HepG2 (cell line): ENCODE results near the gene DHRS4L2. TPM values are rescaled to one million over a fixed set of nuclear protein-coding genes. Genes with fewer than 3 reads are reported as not detected.

ENCODE experiments used
- EZH2 ChIP-seq: conservative IDR thresholded peaks from 2 replicates; pipeline ENCODE4 v1.6.1; 2012; ENCODE audit warnings: mild to moderate bottlenecking, low read depth, low read length, moderate library complexity
- KDM5A ChIP-seq: fragments of 200-600 bp; sonication (generic); IDR thresholded peaks from 2 replicates; pipeline ENCODE4 v1.7.0; 2018; ENCODE audit warnings: antibody characterized with exemption, mild to moderate bottlenecking, low read length, borderline replicate concordance
- KMT2A ChIP-seq: sonication (generic); formaldehyde crosslinking; IDR thresholded peaks from 2 replicates; pipeline ENCODE4 v1.4.0; 2020; ENCODE audit warnings: missing genetic modification reagents
- MAZ ChIP-seq, 2 experiments: sonication (generic) in 1 of 2; formaldehyde crosslinking in 1 of 2; IDR thresholded peaks; 2 replicates each; pipeline versions ENCODE4 v1.5.0 to v1.6.1; 2012 to 2020; ENCODE audit warnings: low read depth in 2 of 2, mild to moderate bottlenecking in 2 of 2, borderline replicate concordance in 1 of 2, improper control_type of control experiment in 1 of 2, low read length in 1 of 2, missing genetic modification reagents in 1 of 2, moderate library complexity in 1 of 2
- MIER2 ChIP-seq: IDR thresholded peaks from 2 replicates; pipeline ENCODE4 v1.6.1; 2016; ENCODE audit warnings: missing biosample characterization, missing genetic modification reagents
- MYNN ChIP-seq: sonication (generic); formaldehyde crosslinking; IDR thresholded peaks from 2 replicates; pipeline ENCODE4 v1.4.0; 2020; ENCODE audit warnings: mild to moderate bottlenecking, low read depth, missing genetic modification reagents
- NR2F6 ChIP-seq, 2 experiments: IDR thresholded peaks; 2 replicates each; pipeline ENCODE4 v1.6.1; 2016; ENCODE audit warnings: antibody characterized with exemption in 1 of 2, mild to moderate bottlenecking in 1 of 2
- RXRB ChIP-seq: IDR thresholded peaks from 2 replicates; pipeline ENCODE4 v1.6.1; 2016; ENCODE audit warnings: borderline replicate concordance, missing genetic modification reagents, missing compliant biosample characterization
- TIGD3 ChIP-seq: sonication (generic); formaldehyde crosslinking; IDR thresholded peaks from 2 replicates; pipeline ENCODE4 v1.5.1; 2020; ENCODE audit warnings: mild to moderate bottlenecking, missing genetic modification reagents, borderline replicate concordance
- TOPORS ChIP-seq: sonication (generic); formaldehyde crosslinking; IDR thresholded peaks from 2 replicates; pipeline ENCODE4 v1.8.0; 2023; ENCODE audit warnings: mild to moderate bottlenecking, missing genetic modification reagents
- U2AF2 ChIP-seq: fragments of 200-400 bp; formaldehyde crosslinking; IDR thresholded peaks from 2 replicates; pipeline ENCODE4 v1.6.1; 2017; ENCODE audit warnings: low read depth, mild to moderate bottlenecking, low read length
- ZFP36L1 ChIP-seq: sonication (generic); formaldehyde crosslinking; IDR thresholded peaks from 2 replicates; pipeline ENCODE4 v1.8.0; 2022; ENCODE audit warnings: mild to moderate bottlenecking, missing genetic modification reagents, moderate library complexity
- ZNF567 ChIP-seq: sonication (generic); formaldehyde crosslinking; IDR thresholded peaks from 2 replicates; pipeline ENCODE4 v1.8.1; 2023; ENCODE audit warnings: mild to moderate bottlenecking, missing genetic modification reagents, borderline replicate concordance
- ZNF746 ChIP-seq: sonication (generic); formaldehyde crosslinking; IDR thresholded peaks from 2 replicates; pipeline ENCODE4 v1.8.0; 2022; ENCODE audit warnings: mild to moderate bottlenecking, missing genetic modification reagents
- ZNF770 ChIP-seq: sonication (generic); formaldehyde crosslinking; IDR thresholded peaks from 2 replicates; pipeline ENCODE4 v1.5.0; 2020; ENCODE audit warnings: mild to moderate bottlenecking, missing genetic modification reagents
- ZNF773 ChIP-seq: sonication (generic); formaldehyde crosslinking; IDR thresholded peaks from 2 replicates; pipeline ENCODE4 v1.4.0; 2020; ENCODE audit warnings: missing genetic modification reagents, borderline replicate concordance
- ZSCAN20 ChIP-seq: sonication (generic); formaldehyde crosslinking; IDR thresholded peaks from 2 replicates; pipeline ENCODE4 v1.4.0; 2020; ENCODE audit warnings: missing genetic modification reagents, mild to moderate bottlenecking, borderline replicate concordance
- polyA plus RNA-seq, 8 experiments: library from polyadenylated mRNA; depleted of rRNA in 3 of 8; stranded (reverse) in 7 of 8; unstranded in 1 of 8; fragments of >200 nt; fragmentation: Illumina TruSeq in 4 of 8; extraction: Trizol in 4 of 8; gene quantifications; 2 replicates each; pipeline versions ENCODE4 v1.2.1 to v1.2.3, GENCODE V29; 2011 to 2016; ENCODE audit warnings: low read depth in 4 of 8, missing spikeins in 1 of 8, mixed read lengths in 1 of 8; ENCODE audit not compliant: insufficient read depth in 1 of 8
- total RNA-seq, 5 experiments: library from RNA; depleted of rRNA; stranded (reverse); fragments of >200 nt; fragmentation: Illumina TruSeq; extraction: Trizol; gene quantifications; 2 replicates each; pipeline ENCODE4 v1.2.3, GENCODE V29; 2016; ENCODE audit warnings: low read depth in 1 of 5
- TF ChIP-seq, protein P1 (sequence below): IDR thresholded peaks from 2 replicates; pipeline ENCODE4 v1.6.1; 2012; ENCODE audit warnings: inconsistent platforms
- TF ChIP-seq, protein P2 (sequence below): sonication (generic); formaldehyde crosslinking; IDR thresholded peaks from 2 replicates; pipeline ENCODE4 v1.5.0; 2020; ENCODE audit warnings: mild to moderate bottlenecking, missing genetic modification reagents, borderline replicate concordance
- TF ChIP-seq, protein P3 (sequence below): sonication (generic); formaldehyde crosslinking; IDR thresholded peaks from 2 replicates; pipeline ENCODE4 v1.5.1; 2020; ENCODE audit warnings: mild to moderate bottlenecking, missing genetic modification reagents

DHRS4L2 gene
- total and polyA plus RNA-seq, 2 of the 13 experiments (the other 11 are each of a cell fraction or from before 2014, with no cell fraction given), result 24.7 to 38.2 TPM

DNA sequence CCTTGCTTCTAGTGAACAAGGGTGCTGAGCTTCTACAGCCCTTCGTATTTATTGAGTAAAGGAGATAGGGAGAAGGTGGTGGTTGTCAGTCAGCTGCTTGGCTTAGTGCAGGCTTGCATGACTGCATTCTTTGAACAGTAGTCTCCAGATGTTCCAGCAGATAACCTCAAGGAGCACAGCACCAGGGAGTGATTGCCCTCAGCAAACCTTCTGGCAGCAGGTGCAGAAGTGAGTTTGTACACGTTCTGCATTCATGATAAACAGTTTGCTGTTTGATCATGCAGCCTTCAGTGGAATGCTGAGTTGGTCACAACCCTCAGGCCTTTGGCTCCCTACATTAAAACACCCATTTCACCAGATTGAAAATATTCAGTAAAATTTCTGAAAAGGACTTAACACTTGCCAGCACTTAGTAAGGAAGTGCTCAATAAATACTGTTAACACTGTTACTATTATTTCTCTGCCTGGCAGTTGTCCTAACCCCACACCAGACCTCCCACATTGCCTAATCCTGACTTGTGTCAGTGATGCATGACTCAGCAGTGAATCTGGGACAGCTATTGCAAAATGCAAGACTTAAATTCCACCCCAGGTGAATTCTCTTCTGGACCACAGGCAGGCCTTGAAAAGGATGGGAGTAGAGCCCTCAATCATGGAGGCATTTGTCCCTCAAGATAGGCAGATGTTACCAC is 44.1 kb downstream of the DHRS4L2 start (continued):
- TF ChIP-seq ZNF770 (CRISPR knock-in tag) (no peak), ZNF746 (CRISPR knock-in tag) (no peak), TOPORS (CRISPR knock-in tag) (no peak), NR2F6 (IDR thresholded peaks at IDR 0.05) (peak; percentile 47; the same call in 1 of the 2 replicates), NR2F6 (CRISPR knock-in tag; IDR thresholded peaks at IDR 0.05) (peak; percentile 54; the same call in 1 of the 2 replicates), KMT2A (CRISPR knock-in tag) (no peak), EZH2 (no peak), MAZ (IDR thresholded peaks at IDR 0.05; ENCODE audit: borderline replicate concordance, low read depth, low read length) (no peak), MAZ (CRISPR knock-in tag; IDR thresholded peaks at IDR 0.05; ENCODE audit: low read depth) (no peak), RXRB (CRISPR knock-in tag) (peak; percentile 81), ZFP36L1 (CRISPR knock-in tag) (no peak), ZNF567 (CRISPR knock-in tag) (no peak), TIGD3 (no peak), ZSCAN20 (no peak), U2AF2 (no peak), ZNF773 (CRISPR knock-in tag) (no peak), MIER2 (CRISPR knock-in tag) (no peak), KDM5A (no peak), MYNN (CRISPR knock-in tag) (no peak)
- TF ChIP-seq, protein P1, sequence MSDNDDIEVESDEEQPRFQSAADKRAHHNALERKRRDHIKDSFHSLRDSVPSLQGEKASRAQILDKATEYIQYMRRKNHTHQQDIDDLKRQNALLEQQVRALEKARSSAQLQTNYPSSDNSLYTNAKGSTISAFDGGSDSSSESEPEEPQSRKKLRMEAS, result peak; percentile 46
- TF ChIP-seq, protein P2, sequence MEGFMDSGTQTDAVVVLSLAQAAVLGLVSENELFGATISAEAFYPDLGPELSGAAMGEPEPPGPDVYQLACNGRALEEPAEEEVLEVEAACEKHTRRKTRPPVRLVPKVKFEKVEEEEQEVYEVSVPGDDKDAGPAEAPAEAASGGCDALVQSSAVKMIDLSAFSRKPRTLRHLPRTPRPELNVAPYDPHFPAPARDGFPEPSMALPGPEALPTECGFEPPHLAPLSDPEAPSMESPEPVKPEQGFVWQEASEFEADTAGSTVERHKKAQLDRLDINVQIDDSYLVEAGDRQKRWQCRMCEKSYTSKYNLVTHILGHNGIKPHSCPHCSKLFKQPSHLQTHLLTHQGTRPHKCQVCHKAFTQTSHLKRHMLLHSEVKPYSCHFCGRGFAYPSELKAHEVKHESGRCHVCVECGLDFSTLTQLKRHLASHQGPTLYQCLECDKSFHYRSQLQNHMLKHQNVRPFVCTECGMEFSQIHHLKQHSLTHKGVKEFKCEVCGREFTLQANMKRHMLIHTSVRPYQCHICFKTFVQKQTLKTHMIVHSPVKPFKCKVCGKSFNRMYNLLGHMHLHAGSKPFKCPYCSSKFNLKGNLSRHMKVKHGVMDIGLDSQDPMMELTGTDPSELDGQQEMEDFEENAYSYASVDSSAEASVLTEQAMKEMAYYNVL (CRISPR knock-in tag), result no peak
- TF ChIP-seq, protein P3, sequence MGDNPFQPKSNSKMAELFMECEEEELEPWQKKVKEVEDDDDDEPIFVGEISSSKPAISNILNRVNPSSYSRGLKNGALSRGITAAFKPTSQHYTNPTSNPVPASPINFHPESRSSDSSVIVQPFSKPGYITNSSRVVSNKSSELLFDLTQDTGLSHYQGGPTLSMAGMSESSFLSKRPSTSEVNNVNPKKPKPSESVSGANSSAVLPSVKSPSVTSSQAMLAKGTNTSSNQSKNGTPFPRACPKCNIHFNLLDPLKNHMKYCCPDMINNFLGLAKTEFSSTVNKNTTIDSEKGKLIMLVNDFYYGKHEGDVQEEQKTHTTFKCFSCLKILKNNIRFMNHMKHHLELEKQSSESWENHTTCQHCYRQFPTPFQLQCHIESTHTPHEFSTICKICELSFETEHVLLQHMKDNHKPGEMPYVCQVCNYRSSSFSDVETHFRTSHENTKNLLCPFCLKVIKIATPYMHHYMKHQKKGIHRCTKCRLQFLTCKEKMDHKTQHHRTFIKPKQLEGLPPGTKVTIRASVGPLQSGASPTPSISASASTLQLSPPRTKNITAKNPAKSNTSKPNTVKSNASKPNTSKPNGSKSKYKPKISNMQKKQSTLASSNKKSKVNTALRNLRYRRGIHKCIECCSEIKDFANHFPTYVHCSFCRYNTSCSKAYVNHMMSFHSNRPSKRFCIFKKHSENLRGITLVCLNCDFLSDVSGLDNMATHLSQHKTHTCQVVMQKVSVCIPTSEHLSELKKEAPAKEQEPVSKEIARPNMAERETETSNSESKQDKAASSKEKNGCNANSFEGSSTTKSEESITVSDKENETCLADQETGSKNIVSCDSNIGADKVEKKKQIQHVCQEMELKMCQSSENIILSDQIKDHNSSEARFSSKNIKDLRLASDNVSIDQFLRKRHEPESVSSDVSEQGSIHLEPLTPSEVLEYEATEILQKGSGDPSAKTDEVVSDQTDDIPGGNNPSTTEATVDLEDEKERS (CRISPR knock-in tag), result no peak
